ENCODE results near the gene SPOUT1.
"Not testable (repeated sequence)": the region's sequence is repeated elsewhere in the genome, so short reads cannot be mapped to it uniquely, and the experiment has no call there.

SPOUT1 gene

DNA sequence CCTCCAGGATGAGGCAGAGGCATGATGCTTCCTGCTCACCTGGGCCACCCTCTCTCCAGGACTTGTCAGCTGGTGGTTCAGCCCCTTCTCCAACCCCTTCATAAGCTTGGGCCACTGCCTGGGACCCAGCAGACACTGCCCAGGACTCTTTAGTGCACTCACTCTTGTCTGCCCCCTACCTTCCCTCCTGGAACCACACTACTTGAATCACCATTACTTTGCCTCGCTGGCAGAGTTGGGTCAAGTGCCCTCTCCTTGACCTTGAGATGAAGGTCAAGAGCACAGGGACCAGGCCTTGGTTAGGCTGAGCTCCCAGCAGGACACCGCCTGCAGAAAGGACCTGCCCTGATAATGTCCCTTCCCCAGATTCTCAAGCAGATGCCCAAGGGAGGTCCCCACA lies 19.8 kb downstream of the SPOUT1 start:
- no peak for DNase-seq

DNA sequence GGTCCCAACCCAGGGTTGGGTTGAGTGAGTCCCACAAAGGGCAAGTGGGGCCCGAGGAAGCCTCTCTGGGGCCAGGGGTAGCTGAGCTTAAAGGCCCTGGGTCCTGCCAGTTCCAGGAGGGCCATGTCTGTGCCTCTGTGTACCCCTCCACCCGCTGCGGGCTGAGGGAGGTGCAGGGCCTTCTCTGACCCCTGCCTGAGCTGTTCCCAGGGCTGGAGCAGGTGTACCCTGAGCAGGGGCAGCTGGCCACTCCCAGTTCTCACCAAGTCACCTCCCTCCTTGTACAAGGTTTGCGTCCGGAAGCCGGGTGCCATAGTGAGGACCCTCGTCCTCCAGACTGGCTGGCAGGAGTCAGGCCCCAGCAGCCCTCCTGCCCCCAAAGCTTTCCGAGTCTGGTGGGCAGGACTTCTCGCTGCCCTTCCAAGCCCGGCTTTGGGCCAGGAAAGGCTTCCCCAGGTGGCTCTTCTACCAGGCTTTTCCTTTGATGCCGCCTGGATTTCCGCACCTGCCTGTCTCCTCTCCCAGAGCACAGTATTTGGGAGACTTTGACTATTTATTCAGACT lies 20.5 kb downstream of the SPOUT1 start:
- no peak for DNase-seq

DNA sequence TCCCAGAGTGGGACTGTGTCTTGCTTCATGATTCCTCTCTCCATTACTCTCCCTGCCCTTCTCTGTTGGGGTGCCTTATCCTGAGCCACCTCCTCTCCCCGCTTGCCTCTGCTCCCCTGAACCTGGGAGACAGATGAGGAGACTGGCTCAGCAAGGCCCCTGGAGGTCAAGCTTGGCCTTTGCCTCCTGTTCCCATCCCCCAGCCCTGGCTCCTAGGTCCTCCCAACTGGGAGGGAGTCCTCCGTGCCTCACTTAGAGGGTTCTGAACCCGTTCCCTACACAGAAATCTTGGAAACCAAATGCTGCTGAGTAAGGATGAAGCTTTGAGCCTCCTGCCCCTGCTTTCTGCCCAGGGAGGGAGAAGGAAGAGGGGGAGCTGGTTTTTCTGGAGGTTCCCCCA lies 21.1 kb downstream of the SPOUT1 start:
- DNase-seq = no peak

DNA sequence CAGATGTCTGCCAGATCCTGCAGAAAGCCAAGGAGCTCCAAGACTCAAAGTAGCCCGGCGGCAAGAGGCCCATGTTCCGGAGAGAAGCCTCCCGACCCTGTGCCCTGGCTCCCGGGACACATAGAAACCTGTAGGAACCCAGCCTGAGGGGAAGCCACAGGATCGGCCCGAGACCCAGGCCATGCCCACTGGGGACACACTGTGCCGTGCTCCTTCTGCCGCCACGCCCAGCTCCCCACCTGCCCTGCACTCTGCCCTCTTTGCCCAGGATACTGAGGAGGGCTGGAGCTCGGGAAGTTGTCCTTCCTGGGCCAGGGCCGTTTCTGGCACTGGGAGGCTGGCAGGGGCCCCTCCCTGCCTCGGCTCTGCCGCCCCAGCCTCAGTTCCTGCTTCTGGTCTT lies 21.8 kb downstream of the SPOUT1 start:
- DNase-seq = no peak

DNA sequence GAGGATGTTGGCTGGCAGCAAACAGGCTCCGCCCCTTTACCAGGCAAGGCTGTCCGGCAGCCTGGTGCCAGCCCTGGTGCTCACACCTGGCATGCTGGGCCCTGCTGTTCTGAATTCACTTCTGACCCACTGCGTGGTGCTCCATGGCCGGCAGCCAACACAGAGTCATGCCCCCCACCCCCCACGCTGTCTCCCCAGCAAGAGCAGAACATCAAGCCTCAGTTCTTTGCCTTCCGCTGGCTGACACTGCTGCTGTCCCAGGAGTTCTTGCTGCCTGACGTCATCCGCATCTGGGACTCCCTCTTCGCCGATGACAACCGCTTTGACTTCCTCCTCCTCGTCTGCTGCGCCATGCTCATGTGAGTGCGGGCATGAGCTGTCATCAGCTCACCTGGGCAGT lies 23.9 kb downstream of the SPOUT1 start:
- DNase-seq = no peak

DNA sequence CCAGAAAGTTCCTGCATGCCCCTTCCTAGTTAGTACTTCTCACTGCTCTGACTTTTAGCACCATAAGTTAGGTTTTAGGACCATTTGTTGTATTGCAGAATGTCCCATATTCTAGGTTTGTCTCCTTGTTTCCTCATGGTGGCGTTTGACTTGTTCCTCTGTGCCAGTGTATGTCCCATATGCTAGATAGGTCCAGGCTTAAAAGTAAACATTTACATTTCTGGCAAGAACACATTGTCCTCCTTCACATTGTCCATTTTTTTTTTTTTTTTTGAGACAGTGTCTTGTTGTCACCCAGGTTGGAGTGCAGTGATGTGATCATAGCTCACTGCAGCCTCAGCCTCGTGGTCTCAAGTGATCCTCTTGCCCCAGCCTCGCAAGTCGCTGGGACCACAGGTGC lies 27.1 kb downstream of the SPOUT1 start:
- no peak for DNase-seq

DNA sequence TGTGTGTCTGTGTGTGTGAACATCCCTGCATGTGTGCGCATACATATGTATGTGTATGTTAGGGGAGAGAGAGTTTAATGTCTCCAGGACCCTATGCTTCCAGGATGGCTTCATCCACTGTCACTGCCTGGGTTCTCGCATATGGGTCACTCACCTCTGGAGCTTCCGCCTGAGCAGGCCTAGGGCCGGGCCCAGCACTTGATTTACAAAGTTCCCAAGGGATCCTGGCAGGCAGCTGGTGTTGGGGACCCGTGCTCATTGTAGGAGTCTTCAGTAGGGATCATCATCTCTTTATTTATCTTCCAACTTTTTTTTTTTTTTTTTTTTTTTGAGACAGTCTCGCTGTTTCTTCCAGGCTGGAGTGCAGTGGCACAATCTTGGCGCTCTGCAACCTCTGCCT lies 29.5 kb downstream of the SPOUT1 start:
- DNase-seq = no peak

DNA sequence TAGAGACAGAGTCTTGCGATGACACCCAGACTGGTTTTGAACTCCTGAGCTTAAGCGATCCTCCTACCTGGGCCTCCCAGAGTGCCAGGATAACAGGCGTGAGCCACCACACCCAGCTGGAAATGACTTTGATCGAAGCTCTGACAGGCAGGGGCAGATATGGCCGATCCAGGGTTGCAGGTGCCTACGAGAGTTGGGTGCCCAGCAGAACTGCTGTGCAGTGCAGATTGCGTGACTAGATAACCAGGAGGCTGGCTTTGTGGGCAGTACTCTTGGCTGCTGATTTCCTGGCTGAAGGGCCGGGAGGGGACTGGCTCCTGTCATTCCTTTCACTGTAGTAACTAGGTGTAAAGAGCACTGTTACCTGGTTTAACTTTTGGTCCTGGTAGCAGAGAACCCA lies 30.7 kb downstream of the SPOUT1 start:
- no peak for DNase-seq

DNA sequence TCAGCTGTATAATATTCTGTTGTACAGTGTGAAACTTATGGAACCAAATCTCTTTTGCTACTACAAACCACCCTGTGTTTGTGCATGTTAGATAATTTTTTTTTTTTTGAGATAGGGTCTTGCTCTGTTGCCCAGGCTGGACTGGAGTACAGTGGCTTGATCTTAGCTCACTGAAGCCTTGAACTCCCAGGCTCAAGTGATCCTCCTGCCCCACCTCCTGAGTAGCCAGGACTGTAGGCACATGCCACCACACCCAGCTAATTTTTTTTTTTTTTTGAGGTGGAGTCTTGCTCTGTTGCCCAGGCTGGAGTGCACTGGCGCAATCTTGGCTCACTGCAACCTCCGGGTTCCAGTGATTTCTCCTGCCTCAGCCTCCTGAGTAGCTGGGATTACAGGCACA lies 34.6 kb downstream of the SPOUT1 start:
- DNase-seq = not testable (repeated sequence)

DNA sequence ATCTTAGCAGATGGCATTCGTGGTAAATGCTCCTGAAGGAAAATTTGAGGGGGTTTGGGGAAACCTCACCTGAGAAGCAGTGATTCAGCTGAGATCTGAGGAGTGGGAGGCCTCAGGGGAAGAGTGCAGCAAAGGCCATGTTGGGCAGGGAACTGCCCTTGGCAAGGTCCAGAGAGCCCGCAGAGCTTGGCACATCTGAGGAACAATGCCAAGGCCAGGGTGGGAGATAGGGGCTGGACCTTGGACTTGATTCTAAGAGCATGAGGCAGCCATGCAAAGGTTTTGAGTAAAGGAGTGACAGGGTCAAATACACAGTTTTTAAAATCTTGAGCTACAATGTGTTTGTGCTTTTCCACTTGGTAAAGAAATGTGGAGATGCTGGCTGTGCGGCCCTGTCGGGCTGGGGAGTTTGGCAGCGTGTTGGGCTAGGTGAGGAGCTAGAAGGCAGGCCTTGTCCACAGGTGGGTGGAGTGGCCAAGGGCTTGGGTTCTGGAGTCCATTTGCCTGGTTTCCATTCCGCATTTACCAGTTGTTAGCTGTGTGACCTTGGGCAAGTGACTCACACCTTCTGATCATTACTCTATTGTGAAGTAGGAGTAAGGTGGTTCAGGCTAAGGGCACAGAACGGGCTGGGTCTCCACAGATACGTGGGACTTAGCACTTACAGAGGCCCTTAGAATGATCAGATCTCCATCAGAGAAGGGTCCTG lies 36.5 kb downstream of the SPOUT1 start:
- no peak for DNase-seq

DNA sequence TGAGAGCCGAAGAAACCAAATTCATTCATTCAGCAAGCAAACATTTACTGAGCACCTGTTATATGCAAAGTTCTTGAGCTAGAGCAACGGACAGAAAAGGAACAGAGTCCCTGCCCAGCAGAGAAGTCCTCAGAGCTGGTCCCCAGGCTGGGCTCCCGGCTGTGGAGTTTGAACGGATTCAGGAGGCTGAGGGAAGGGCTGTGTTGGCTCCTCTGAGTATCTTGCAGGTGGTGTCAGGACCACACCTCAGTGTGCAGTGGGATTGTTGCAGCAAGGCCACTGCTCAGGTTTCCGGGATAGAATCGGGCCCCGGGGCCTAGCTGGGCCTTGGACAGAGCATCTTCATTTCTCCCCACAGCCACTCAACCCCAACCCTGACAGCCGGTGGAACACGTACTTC lies 37.5 kb downstream of the SPOUT1 start:
- DNase-seq = no peak

DNA sequence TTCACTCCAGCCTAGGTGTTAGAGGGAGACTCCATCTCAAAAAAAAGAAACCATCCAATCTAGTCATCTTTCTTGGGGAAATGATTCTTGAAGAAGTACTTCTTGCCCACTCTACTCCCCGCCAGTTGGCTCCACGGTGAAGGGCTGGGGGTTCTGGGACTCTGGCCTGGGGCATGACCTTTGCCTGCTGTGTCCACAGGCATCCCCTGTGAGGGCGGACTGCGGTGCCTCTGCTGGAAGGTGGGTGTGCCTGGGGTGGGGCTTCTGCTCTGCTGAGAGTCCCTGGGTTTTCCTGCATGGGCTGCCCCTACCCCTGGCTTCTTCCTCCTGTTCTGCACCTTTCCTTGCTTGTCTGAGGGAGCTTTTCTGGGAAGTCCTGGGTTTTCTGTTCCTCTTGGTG lies 39.1 kb downstream of the SPOUT1 start:
- DNase-seq = no peak

DNA sequence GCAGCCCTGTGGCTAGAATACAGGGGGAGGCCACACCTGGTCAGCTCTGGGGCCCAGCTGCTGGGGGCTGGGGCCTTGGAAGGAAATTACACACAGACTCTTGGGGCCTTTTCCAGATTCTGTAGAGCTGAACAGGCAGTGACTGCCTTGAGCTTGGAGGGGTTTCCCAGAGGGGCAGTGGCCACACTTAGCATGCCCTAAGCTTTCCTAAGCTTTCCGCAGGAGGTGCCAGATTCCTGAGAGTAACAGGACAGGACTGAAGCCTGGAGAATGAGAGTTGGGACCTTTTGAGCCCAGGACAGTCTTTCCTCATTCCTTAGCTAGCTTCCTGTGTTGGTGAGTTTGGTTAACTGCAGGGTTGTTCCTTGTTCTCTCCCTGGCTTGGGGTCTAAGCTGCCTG lies 41.1 kb downstream of the SPOUT1 start:
- no peak for DNase-seq

DNA sequence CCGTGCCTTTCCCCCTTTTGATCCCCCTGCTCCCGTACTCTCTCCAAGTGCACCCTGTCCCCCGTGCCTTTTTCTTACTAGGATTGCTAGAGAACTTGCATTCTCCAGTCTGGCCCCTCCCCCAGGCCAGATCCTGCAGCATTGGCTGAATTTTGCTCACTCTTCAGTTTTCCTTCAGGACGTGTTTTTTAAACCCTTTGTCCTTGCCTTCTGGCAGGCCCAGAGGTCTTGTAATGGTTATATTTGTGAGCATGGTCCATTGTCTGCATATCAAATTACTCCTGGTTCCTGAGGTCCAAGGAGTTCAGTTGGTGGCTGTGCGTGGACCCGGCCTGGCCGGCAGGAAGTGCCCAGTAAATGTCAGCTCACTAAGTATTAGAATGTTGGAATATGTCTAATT lies 41.9 kb downstream of the SPOUT1 start:
- DNase-seq = no peak

DNA sequence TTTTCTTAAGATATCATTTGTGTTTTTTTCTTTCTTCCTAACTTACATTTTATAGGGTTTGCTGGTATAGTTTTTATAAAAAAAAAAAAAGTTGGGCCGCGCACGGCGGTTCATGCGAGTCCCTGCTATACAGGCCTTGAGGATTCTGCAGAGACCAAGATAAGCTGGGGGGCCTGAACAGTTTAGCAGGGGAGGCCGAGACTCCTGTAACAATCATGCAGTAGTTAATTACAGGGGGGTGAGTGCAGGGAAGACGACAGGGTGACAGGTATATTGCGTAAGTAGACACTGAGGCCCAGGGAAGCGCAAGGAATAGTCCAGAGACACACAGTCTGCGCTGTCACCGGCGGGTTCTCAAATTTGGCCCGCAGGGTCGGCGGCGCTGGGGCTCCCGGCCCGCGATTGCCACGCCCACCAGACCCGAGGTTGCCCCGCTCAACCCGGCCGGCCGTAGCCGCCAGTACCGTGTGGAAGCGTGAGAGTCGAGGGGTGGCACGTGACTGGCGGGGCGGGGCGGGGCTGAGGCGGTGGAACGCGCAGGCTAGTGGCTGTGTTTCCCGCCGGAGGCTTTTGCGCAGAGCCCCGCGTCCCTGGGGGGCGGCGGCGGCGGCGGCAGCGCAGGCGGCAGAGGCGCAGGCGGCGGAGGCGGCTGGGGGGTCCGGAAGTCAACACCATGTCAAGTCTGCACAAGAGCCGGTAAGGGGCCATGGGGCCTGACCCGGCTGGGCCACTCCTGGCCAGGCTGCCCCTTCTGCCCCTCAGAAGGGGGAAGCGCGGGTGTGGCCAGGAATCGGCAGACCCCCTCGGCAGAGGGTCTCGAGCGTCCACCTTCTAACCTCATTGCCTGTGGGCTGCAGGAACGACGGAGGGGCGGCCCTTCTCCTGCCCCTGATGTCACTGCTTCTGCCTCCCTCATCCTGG lies 42.7 kb downstream of the SPOUT1 start, which contains the start of gene TBC1D13:
Gene TBC1D13, plus strand, starts transcription at position 573 of the 921 bp plus-strand sequence. Its CDS starts 101 bp downstream, at position 674.
- DNase-seq = peak; percentile 89 to 92

DNA sequence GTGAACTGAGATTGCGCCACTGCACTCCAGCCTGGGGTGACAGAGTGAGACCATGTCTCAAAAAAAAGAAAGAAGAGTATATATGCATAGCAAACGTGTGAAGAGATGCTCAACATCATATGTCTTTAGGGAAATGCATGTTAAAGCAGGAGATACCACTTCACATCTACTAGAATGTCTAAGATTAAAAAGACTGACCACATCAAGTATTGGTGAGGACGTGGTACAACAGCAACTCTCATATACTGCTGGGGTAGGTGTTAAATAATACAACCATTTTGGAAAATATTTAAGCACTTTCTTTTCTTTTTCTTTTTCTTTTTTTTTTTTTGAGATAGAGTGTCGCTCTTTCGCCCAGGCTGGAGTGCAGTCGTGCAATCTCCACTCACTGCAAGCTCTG lies 44.2 kb downstream of the SPOUT1 start:
- no peak for DNase-seq

DNA sequence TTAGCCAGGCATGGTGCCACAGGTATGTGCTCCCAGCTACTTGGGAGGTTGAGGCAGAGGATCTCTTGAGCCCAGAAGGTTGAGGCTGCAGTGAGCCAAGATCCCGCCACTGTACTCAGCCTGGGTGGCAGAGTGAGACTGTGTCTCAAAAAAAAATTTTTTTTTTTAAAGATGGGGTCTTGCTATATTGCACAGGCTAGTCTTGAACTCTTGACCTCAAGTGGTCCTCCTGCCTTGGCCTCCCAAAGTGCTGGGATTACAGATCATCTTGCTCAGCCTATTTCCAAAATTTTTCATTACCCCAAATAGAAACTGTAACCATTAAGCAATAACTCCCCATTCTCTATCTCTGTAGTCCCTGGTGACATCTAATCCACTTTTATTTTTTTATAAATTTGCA lies 46.9 kb downstream of the SPOUT1 start:
- DNase-seq = no peak

DNA sequence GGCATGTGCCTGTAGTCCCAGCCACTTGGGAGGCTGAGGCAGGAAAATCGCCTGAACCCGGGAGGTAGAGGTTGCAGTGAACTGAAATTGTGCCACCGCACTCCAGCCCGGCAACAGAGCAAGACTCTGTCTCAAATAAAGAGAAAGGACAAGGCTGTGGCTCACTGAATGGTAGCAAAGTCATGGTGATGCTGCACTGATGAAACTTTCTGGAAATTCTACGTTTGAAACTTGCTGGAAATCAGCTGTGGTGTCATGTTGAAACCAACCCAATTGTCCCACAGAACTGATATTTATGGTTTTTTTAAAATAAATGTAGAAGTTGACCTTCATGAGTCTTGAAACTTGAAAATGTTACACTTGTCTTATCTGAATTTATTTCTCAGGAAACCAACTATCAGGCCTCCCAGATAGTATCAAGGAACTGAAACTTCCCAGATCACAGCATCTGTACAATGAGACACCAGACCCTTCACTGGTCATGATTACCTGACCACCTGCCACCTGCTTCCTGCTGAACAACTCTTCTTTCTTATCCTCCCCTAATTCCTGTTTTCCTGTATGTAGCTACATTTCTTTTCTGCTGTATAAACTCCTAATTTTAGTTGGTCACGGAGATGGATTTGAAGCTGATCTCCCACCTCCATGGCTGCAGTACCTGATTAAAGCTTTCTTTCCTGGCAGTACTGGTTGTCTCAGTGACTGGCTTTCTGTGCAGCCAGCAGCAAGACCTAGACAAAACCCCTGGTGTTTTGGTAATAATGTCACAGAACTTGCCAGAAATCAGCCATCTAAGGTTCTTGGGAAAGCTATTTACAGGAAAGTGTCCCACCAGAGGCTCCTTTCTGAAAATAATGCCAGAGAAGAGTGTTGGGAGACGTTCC lies 48.2 kb downstream of the SPOUT1 start:
- DNase-seq = no peak

DNA sequence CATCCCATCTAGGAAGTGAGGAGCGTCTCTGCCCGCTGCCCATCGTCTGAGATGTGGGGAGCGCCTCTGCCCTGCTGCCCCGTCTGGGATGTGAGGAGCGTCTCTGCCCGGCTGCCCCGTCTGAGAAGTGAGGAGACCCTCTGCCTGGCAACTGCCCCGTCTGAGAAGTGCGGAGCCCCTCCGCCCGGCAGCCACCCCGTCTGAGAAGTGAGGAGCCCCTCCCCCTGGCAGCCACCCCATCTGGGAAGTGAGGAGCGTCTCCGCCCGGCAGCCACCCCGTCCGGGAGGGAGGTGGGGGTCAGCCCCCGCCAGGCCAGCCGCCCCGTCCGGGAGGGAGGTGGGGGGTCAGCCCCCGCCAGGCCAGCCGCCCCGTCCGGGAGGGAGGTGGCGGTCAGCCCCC lies 49.5 kb downstream of the SPOUT1 start:
- DNase-seq = not testable (repeated sequence)

DNA sequence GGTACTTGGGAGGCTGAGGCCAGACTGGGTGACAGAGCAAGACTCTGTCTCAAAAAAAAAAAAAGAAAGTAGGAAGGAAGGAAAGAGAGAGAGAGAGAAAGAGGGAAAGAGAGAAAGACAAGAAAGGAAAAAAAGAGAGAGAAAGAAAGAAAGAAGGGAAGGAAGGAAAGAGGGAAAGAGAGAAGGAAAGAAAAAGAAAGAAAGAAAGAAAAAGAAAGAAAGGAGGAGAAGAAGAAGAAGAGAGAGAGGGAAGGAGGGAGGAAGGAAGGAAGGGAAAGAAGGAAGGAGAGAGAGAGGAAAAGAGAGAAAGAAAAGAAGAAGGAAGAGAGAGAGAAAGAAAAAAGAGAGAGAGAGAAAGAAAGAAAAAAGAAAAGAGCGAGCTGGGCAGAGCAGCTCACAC lies 54.8 kb downstream of the SPOUT1 start:
- no peak for DNase-seq

DNA sequence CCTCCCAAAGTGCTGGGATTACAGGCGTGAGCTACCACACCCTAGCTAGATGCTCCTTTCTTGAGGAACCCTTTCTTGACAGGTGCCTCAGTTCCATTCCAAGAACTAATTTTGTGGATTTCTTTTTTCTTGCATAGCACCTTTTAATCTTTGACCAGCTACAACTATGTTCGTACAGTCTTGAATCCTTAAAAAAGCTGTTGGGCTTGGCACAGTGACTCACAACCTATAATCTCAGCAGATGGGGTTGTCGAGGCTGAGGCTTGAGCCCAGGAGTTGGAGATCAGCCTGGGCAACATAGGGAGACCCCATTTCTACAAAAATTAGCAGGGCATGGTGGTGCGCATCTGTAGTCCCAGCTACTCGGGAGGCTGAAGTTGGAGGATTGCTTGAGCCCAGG lies 56.5 kb downstream of the SPOUT1 start:
- no peak for DNase-seq

DNA sequence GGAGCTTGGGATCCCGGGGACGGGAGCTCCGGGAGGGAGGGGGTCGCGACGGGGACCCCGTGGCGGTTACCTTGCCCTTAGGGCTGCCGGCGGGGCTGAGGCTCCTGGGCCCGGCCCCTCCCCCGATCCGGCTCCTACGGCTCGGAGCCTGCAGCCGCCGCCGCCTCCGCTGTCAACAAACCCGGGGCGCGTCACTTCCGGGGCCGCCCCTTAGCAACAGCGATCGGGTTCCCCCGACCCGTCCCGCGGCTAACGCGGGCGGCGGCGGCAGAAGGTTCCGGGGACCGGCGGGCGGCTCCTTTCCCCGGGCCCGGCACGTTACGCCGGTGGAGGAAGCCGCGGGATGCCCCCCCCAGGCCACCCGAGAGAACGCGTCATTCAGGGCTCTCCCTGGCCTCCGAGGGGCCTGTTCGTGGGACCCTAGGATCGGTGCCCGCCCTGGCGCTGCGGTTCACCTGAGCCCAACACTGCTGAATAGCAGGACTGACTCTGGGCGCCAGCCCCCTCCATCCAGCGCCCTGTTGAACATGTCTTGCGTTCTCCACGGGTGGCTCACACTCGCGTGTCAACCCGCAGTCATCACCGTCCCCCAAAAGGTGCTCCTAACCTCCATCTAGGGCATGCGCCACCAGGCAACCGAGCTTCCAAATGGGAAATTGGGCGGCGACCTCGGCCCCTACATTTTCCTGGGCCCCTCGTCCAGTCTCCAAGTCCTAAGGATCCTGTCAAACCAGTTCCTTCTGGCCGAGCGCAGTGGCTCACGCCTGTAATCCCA lies 57.7 kb downstream of the SPOUT1 start, which contains the start of gene ZER1:
Gene ZER1, minus strand, starts transcription at position 183 of the 775 bp plus-strand sequence. CDS start 16,362 bp downstream, outside the sequence.
- peak; percentile 92 to 93 for DNase-seq
